ENCODE measurements around the gene EVPL. TPM values are rescaled to one million over a fixed set of nuclear protein-coding genes. Genes with fewer than 3 reads are reported as not detected.
"Not testable (repeated sequence)": the region's sequence is repeated elsewhere in the genome, so short reads cannot be mapped to it uniquely, and the experiment has no call there.

EVPL gene
- polyA plus RNA-seq, 1 donor = 0.20 TPM

DNA sequence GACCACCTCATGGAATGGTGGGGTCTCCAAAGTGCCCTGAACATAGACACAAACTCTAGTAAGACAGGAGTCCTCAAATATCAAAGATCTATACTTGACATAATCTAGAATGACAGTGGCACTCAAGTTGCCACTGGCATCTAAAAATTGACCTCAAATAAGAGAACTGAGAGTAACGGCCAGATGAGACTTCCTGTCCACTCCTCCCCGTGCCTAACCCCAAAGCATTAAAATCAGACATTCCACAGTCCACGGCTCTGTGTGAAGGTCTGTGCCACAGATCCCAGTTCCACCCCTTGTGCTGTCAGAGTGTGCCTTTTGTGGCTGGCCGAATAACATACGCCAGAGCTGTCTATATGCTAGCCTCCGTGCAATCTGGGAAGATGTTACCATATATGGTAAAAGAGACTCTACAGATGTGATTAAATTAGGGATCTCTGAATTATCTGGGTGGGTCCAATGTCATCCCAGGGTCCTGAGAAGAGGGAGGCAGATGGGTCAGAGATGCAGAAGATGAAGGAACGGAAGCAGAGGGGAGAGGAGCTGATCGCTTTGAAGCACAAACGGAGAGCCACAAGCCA is 21.0 kb upstream of the EVPL start:
- no peak for DNase-seq (ENCODE audit: low read depth)

DNA sequence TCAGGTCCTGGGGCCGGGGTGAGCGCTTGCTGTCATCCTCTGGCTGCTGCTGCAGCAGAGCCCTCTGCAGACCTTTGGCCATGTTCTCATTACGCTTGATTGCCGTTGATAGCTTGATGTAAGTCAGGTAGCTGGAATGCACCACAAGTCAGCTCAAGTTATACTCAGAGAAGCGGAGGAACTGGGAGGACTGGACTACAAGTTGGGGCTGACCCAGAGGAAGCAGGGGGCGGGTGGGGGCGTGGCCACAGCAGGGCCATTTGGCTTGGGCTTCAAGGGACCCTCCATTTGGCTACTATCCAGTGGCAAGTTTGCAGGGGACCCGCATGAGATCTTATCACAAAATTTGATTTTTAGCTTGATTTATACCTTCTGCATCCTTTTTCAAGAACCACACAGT is 19.0 kb upstream of the EVPL start:
- DNase-seq (ENCODE audit: low read depth) = no peak

DNA sequence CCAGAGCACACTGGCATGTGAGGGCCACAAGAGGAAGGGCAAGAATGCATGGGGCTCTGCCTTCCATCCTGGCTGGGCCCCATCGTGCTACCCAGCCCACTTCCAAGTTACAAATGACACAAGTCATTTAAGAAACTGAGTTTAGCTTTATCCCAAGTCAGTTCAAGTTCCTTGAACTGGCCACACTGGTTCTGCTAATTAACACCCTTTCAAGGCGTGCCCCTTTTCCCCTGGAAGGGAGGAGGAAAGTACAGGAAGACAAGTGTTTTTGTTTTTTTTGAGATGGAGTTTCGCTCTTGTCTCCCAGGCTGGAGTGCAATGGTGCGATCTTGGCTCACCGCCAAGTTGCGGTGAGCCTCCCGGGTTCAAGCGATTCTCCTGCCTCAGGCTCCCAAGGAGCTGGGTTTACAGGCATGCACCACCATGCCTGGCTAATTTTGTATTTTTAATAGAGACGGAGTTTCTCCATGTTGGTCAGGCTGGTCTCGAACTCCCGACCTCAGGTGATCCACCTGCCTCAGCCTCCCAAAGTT is 17.4 kb upstream of the EVPL start:
- not testable (repeated sequence) for DNase-seq (ENCODE audit: low read depth)

DNA sequence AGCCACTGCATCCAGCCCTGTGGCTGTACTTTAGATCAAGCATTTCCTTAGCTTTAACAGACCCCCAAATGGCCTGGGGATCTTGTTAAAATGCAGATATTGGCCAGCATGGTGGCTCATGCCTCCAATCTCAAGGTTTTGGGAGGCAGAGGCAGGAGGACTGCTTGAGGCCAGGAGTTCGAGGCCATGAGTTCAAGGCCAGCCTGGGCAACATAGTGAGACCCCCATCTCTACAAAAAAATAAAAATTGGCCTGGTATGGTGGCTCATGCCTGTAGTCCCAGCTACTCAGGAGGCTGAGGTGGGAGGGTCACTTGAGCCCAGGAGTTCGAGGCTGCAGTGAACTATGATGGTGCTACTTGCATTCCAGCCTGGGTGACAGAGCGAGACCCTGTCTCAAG is 15.8 kb upstream of the EVPL start:
- DNase-seq (ENCODE audit: low read depth) = not testable (repeated sequence)

DNA sequence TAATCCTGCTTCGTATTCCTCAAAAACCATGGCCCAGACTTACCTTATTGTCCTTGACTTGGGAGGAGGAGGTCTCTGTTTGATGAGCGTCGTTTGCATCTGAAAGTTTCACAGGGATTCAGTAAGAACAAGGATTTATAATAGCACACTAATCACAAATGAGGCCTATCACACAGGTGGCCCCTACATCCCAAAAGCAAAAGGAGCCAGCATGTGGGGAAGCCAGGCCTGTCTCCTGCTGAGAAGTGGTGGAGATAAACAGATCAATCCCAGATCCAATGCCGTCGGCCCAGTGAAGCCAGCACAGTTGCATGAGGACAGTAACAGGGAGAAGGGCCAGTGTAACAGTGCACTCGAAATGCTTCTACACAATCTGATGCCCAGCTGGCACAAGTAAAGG is 13.3 kb upstream of the EVPL start:
- DNase-seq (ENCODE audit: low read depth) = no peak

DNA sequence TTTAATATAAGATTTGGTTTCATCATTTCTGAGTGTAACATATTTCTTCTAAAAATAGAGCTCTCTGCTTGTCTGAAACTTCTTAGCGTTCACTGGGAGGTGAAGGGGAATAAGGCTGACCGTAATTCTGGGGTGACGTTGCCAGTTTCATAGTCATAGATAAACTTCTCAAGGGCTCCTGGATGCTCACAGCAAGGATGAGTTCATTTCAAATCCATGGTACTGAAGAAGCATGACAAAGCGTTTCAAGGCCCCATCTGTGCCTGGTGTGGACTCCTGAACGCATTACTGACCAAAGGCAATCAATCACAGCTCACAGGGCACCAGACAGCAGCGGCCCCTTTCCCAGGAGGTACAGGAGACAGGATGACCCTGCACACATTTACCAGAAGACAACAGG is 12.0 kb upstream of the EVPL start:
- DNase-seq (ENCODE audit: low read depth) = no peak

DNA sequence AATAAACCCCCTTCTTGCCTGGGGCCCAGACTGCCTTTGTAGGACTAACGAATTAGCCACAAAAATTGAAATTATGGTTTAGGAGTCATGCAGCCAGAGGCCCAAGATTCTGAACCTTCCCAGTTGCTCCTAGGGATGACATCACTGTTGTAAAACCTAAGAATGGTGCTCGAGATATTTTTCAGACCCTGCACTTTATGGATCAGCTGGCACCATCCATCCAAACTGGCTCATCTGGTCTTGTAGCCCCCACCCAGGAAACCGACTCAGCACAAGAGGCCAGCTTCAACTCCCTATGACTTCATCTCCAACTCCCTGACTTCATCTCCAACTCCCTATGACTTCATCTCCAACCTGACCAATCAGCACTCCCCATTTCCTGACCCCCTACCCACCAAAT is 10.9 kb upstream of the EVPL start:
- DNase-seq (ENCODE audit: low read depth) = no peak

DNA sequence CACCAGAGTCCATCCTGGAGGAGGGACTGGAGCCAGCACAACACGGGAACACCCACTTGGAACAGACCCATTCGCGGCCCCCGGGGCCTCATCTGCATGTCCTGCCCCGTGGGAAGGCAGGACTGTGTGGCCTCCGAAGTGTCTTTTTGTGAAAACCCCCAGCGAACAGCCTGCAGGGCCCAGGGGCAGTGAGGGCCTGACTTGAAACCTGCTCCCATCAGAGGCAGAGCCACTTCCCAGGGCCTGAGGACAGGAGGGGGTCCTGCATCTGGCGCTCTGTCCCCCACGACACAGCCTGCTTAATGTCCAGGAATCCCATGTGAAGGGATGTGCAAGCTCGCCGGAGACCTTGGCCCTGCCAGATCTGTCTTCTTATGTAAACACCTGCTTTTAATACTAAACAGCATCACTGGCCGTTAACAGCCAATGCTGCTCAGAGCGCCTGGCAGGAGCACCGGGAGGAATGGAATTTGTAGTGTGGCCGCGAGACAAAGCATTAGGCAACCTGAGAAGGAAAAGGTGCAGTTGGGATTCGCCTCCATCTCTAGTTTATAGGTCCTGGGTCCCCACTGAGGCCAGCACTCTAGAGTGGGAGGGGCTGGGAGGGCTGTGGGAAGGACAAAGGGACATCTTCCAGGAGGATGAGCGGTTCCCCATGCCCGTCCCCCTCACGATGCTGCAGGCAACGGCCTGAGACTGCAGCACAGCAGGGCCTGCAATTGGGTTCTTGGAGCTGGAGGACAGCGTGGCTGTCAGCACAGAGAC is 9.6 kb upstream of the EVPL start:
- no peak for DNase-seq (ENCODE audit: low read depth)

DNA sequence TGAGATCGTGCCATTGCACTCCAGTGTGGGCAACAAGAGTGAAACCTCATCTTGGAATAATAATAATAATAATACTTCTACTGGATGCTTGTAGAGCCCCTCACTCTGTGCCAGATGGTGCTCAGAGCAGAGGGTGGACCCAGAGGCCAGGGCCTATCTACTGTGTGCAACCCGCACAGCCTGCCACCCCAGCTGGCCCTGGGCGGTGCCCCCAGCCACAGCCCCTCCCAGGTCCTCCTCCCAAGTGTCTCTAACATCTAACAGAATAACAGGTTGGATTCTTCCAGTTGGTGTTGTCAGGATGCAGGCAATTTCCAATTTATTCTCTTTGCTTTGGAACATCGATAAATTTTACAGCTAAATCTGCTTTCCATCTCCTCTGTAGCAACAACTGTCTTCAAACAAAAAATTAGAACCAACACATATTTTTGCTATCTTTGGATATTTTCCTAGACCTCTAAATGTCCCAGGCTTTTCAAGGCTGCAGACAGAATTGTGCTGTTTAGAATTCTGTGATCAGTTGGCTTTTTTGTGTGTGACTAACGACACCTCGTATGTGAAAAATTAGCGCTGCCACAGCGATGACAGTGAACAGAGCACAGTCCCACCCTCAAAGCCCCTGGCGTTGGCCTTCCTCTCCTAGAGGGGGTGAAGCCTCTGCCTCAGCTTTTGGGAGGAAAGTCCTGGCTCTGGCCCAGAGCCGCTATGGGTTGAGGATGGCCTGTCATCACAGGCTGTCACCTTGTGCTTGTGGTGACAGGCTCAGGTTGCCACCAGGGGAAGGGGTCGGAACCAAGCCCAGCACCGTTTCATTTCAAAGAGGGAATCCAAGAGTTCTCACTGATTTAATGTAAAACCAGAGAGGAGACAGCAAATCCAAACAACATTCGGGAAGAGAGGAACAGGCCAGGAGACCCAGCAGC is 7.6 kb upstream of the EVPL start:
- DNase-seq (ENCODE audit: low read depth) = no peak

DNA sequence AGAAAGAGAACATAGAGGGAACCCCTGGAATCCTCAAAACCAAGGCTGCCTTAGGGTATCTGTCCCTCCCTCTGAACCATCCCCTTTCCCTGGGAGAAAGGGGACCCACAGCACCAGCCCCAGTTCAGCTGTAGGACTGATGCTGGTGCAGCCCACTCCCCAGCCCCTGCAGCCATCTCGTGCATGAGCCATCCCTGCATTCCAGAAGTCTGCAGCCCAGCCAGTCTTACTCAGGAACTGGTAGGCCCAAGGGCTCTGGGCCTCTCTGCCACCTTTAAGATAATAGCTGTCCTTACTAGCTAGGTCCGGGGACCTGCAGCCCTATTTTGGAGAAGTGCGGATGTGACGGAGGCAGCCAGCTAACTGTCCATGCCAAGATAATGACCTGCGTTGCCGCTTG is 6.0 kb upstream of the EVPL start:
- no peak for DNase-seq (ENCODE audit: low read depth)

DNA sequence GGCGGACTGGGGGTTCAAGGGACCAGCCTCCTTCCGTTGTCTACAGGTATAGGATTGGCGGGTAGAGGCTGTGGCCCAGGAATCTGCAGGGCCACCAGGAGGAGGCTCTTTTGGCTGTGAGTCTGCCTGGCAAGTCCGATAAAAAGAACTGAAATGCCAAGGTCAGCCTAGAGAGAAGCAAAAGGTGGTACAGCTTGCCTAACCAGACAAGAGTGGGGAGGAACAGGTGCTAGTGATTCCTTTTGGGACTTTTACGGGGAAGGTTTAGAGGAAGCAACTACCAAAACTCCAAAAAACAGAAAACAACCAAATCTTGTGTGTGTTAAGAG is 5.6 kb upstream of the EVPL start:
- DNase-seq (ENCODE audit: low read depth) = no peak

DNA sequence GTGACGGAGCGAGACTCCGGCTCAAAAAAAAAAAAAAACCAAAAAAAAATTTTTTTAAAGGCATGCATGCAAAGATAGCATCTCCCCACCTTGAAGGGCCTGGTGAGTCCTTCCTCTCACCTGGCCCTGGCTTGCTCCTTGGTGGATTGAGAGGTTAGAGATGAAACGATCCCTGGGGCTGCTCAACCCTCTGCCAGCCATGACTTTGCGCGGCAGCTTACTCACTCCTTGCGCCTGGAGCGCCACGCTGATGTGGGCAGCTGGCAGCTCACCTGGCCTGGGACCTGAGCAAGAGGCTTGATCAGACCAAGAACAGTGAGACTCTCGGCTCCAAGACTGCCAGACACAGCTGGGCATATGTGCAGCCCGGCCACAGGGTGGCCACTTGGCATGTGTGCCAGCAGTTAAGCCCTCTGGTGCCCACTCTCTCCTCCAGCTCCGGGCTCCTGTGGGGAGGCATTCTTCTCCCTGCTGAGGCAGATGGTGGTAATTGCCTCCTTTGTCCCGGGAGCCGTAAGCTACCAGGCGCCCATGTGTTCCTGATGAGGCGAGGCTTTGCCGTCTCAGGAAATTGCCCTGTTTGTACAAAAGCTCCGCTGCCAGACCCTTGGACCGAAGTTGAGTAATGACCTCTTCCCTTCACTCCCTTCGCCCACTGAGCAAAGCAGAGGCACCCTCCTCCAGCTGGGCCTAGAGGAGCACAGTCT is 5.1 kb upstream of the EVPL start:
- DNase-seq (ENCODE audit: low read depth) = no peak

DNA sequence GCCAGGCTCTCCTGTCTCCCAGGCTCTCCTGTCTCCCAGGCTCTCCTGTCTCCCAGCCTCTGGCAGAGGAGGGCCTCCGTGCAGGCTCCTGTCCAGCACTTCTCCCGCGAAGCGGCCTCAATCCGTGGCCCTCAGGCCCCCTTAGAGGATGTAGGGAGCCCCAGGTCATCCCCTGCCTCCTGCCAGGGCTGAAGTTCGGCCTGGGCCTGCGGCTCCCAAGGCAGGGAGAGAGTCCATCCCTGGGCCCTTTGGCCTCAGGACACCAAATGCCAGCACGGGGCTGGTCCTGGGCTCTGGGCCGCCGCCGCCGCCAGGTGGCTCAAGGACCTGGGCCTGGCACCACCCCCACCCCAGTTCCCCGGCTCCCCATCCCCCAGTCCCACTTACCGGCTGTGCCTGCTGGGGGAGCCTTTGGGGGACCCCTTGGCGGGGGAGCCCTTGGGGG is 370 bp downstream of the EVPL start:
- no peak for DNase-seq (ENCODE audit: low read depth)

DNA sequence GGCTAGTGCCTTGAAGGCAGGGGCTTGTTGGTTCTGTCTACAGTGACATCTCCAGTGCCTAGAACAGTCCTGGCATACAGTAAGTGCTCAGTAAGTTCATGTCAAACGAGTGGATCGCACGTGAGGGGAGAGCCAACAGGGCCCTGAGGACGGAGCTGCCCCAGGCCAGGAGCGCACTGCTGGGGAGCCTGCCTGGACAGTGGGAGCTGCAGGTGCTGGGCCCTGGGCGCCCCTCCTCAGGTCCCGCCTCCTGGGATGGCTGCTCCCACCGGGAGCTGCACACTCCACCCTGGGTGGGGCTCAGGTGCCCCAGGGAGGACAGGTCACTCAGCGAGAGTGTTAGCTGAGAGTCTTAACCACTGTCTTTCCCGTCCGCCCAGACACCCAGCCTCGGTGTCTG is 1.8 kb downstream of the EVPL start:
- no peak for DNase-seq (ENCODE audit: low read depth)

DNA sequence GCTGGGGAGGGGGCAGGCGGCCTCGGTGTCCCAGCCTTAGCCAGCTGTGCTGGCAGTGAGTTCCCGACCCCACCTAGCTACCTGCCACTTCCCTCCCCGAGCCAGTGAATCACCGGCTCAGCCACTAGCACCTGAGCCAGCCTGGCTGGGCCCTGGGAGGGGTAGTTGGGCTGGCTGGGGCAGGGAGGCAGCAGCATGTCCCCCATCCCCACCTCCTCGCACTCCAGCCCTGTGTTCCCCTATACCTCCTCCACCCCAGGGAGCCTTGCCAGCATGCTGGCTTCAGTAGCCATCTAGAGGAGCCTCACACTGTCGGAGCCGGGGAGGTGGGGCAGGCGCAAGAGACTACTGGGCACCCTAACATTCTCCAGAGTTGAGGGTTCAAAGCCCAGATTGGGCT is 2.8 kb downstream of the EVPL start:
- DNase-seq (ENCODE audit: low read depth) = no peak

DNA sequence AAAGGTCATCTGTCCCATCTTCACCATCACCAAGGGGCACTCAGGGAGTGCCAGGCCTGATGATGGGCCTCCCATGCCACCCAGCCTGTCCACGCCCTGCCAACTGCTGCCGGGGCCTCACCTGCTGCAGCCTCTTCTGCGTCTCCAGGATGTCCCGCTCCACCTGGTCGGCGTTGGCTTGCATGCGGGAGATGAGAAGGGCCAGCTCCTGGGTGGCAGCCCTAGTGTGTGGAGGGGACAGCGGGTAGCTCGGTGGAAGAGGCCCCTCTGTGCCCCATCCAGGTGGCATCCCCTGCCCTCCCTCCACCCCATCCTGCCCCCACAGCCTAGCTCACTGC is 3.2 kb downstream of the EVPL start:
- no peak for DNase-seq (ENCODE audit: low read depth)

DNA sequence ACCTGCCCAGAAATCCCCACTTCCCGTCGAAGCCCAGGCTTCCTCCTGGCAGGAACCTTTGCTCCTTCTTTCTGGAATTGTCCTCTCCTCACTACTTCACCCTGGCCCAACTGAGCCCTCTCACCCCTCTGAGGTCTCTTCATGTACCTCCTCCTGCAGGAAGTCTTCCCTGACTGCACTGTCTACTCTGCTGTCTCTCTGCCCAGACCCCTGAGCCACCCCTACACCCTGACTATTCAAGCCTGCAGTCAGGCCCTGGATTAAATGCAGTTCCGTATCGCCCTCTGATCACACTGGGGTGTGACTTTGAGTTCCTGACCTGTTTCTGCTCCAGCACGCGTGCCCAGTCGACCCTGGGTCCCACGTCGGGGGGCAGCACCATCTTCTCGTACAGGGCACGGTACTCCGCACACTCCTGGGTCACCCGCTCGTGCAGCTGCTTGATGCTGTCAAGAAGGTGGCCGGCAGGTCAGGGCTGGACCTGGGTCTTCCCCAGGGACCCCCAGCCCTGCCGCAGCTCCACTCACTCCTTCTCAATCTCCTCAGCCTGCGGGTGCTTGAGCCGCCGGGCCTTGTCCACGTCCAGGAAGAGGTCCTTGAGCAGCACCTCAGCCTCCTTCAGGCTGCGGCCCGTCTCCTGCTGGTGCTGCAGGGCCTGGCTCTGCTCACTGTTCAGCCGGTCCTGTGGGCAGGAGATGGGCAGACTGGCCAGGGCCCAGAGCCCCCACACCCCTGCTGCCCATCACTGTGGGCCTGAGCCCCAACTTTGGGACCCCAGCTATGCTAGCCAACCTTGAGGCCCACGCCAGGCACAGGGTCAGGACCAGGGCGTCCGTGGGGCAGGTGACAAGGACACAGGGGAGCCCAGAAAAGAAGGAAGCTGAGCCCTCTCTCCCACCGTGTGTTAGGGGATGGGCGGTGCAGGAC is 3.9 kb downstream of the EVPL start:
- DNase-seq (ENCODE audit: low read depth) = no peak

DNA sequence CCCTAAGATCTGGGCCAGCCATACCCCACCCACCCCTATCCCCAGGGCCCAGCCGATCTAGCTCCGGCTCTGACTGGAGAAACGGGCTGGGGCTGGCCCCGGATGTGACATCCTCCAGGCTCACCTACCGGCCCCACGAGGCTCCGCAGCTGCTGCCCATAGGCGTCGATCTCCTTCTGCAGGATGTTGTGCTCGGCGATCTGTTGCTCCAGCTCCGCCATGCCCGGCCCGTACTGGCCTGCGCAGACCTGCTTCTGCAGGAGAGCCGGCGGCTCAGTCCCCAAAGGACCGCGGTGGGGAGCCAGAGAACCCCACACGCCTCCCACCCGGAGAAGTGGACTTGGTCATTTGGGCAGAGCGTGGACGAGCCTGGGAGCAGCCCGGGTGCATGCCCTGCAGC is 4.8 kb downstream of the EVPL start:
- no peak for DNase-seq (ENCODE audit: low read depth)

DNA sequence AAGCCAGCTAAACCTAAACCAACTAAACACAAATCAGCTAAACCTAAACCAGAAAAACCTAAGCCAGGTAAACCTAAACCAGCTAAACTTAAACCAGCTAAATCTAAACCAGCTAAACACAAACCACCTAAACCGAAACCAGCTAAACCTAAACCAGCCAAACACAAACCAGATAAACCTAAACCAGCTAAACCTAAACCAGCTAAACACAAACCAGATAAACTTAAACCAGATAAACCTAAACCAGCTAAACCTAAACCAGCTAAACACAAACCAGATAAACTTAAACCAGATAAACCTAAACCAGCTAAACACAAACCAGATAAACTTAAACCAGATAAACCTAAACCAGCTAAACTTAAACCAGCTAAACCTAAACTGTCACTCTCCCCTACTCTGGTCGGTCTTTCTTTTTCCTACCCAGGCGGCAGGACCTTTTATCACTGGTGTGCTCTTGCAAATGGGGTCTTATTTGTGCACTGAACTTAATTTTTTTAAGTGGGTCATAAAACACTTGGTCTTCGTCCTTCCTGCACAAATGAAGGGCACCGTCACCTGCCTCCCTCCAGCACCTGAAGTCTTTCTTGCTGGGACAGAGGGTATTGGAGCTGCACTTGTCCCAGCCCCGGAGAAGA is 7.2 kb downstream of the EVPL start:
- DNase-seq (ENCODE audit: low read depth) = no peak

DNA sequence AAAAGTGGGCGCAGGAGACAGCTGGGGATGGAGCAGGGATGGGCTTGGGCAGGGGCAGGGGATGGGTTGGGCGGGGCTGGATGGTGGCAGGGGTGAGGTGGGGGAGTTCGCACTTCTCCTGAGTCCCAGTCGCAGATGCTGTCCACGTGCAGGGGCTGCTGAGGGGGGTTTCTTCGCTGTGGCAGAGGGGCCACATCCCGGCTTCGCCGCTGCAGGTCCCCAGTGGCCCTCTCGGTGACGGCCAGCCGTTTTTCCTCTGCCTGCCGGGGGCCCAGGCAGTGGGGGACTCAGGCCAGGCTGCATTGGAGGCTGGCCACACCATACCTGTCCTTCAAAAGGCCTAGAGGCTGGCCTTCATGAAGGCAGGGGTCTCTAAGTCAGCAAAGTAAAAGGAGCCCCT is 8.3 kb downstream of the EVPL start:
- DNase-seq (ENCODE audit: low read depth) = no peak

DNA sequence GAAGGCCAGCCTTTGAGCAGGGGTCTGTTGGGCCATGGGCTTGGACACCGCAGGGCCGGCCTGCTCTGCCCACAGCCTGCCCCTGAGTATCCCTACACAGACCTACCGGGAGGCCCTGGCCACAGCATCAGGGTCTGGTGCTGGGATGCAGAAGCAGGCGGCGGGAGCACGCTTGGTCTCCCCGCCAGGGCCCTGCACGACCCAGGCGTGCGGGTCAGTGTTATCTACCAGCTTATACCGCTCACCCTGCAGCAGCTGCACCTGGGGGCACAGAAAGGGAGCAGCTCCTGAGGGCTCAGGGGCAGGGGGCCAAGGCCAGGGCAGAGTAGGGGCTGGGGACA is 8.8 kb downstream of the EVPL start:
- DNase-seq (ENCODE audit: low read depth) = no peak
